H1 (cell line): Measurements from ENCODE around the gene NSFL1C. TPM values are rescaled to one million over a fixed set of nuclear protein-coding genes. Genes with fewer than 3 reads are reported as not detected.

Experiments used
- CHD7 ChIP-seq: fragments of 300-600 bp; sonication (generic); IDR thresholded peaks from 2 replicates; pipeline ENCODE4 v1.7.1; 2012; ENCODE audit warnings: low read length, moderate library complexity, mild to moderate bottlenecking, inconsistent platforms; ENCODE audit not compliant: insufficient replicate concordance
- EP300 ChIP-seq, 2 experiments: IDR thresholded peaks; 1 replicate in 1 of 2; 2 replicates in 1 of 2; pipeline ENCODE4 v1.6.1; 2011 to 2012; ENCODE audit warnings: low read depth in 2 of 2, low read length in 2 of 2, mild to moderate bottlenecking in 2 of 2, borderline replicate concordance in 1 of 2, inconsistent platforms in 1 of 2, moderate library complexity in 1 of 2
- JUN ChIP-seq: IDR thresholded peaks from 2 replicates; pipeline ENCODE4 v1.6.1; 2011; ENCODE audit warnings: low read depth, mild to moderate bottlenecking, improper control_type of control experiment, low read length
- NANOG ChIP-seq: IDR thresholded peaks from 2 replicates; pipeline ENCODE4 v1.6.1; 2011; ENCODE audit warnings: low read length, low read depth, mild to moderate bottlenecking, inconsistent platforms; ENCODE audit not compliant: insufficient read depth, poor library complexity, severe bottlenecking
- TAF7 ChIP-seq: optimal IDR thresholded peaks from 2 replicates; pipeline ENCODE3; 2011; ENCODE audit warnings: low read depth, mild to moderate bottlenecking, inconsistent platforms, low read length, moderate library complexity, borderline replicate concordance
- ZNF274 ChIP-seq: IDR thresholded peaks from 2 replicates; pipeline ENCODE4 v1.7.0; 2012; ENCODE audit warnings: low read length, borderline replicate concordance; ENCODE audit errors: extremely low read depth
- polyA plus RNA-seq, 7 experiments: library from polyadenylated mRNA; depleted of rRNA in 3 of 7; stranded (reverse) in 5 of 7; unstranded in 2 of 7; fragments of >200 nt in 5 of 7; fragments of 200-250 nt in 2 of 7; gene quantifications; 1 replicate in 5 of 7; 2 replicates in 1 of 7; 4 replicates in 1 of 7; pipeline versions ENCODE4 v1.2.1 to v1.2.3, GENCODE V29; 2011 to 2013; ENCODE audit warnings: missing spikeins in 2 of 7, mixed read lengths in 2 of 7
- total RNA-seq: library from RNA; stranded (reverse); fragmentation: NEBNext Ultra II Directional; extraction: Animal tissue kit (Norgen Biotek cat#: 25700); gene quantifications from 2 replicates; pipeline ENCODE4 v1.2.1, GENCODE V29; 2021

The NSFL1C gene
- total and polyA plus RNA-seq, 2 of the 8 experiments (the other 6 are each of a cell fraction or from before 2014, with no cell fraction given), result 21.6 to 98.0 TPM

DNA sequence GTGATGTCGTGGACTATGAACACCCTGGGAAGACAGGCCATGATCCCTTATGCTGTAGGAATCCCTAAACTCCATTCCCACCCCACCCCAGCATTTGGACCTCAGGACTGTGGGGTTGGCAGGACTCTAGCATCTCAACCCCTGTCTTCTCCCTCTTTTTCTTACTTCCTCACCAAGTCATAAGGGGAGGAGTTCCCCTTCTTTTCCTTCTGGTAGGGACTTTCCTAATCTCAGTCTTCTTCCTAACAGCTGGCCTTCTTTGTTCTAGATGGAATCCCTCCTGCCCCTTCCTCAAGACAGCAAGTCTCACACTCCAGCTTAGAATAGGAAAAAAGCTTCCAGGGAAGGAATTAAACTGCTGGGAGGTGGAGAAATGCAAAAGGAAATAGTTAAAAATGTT, 26.9 kb upstream of the NSFL1C start (continued):
- no peak for TF ChIP-seq CHD7
- no peak for TF ChIP-seq NANOG
- TF ChIP-seq EP300 (IDR thresholded peaks at IDR 0.05; ENCODE audit: borderline replicate concordance in 1 of 2, low read depth in 2 of 2, low read length in 2 of 2), result no peak
- no peak for TF ChIP-seq JUN
- no peak for TF ChIP-seq TAF7
- no peak for TF ChIP-seq ZNF274
- TF ChIP-seq, all 59 proteins: peak for 0
